Fibroblast of lung (primary cell): ENCODE results near the gene UBXN2A.

ENCODE experiments used
- EZH2 ChIP-seq: IDR thresholded peaks from 2 replicates; pipeline ENCODE4 v1.5.1; 2012; ENCODE audit warnings: low read length, control low read depth, mild to moderate bottlenecking; ENCODE audit errors: missing control alignments
- TF ChIP-seq, protein P1 (sequence below), 2 donors: IDR thresholded peaks in 1 of 2; conservative IDR thresholded peaks in 1 of 2; 1 replicate in 1 of 2; 2 replicates in 1 of 2; pipeline ENCODE4 v1.5.1; 2011 to 2012; ENCODE audit warnings: low read length in 2 of 2, control low read depth in 1 of 2, inconsistent platforms in 1 of 2, low read depth in 1 of 2, mild to moderate bottlenecking in 1 of 2

DNA sequence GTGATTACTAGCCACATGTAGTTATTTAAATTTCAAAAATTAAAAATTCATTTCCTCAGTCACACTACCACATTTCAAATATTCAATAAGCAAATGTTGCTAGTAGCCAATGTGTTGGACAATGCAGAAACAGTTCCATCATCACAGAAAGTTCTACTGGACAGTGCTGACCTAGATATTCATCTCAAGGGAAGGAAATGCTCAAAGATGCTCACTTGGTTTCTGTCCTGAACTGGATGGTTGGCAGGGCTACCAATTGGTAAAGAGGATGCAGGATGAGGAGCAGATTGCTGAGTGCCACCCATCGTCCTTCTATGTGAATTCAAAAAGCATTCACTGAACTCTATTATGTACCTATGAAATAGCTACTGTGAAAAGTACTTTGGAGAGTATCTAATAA is 6.0 kb upstream of the UBXN2A start:
- TF ChIP-seq, protein P1, sequence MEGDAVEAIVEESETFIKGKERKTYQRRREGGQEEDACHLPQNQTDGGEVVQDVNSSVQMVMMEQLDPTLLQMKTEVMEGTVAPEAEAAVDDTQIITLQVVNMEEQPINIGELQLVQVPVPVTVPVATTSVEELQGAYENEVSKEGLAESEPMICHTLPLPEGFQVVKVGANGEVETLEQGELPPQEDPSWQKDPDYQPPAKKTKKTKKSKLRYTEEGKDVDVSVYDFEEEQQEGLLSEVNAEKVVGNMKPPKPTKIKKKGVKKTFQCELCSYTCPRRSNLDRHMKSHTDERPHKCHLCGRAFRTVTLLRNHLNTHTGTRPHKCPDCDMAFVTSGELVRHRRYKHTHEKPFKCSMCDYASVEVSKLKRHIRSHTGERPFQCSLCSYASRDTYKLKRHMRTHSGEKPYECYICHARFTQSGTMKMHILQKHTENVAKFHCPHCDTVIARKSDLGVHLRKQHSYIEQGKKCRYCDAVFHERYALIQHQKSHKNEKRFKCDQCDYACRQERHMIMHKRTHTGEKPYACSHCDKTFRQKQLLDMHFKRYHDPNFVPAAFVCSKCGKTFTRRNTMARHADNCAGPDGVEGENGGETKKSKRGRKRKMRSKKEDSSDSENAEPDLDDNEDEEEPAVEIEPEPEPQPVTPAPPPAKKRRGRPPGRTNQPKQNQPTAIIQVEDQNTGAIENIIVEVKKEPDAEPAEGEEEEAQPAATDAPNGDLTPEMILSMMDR (conservative IDR thresholded peaks at IDR 0.05 in 1 of 2, IDR thresholded peaks at IDR 0.05 in 1 of 2; ENCODE audit: low read depth in 1 of 2, low read length in 2 of 2): no peak
- TF ChIP-seq EZH2: no peak
